HG03460 (cell line): ENCODE data around the gene ENTHD1.

Experiments used
- ATAC-seq: cut with Tn5 transposase; IDR thresholded peaks from one replicate; pipeline ENCODE4 v1.9.1; 2021; ENCODE audit not compliant: unreplicated experiment

ENTHD1 gene, protein sequence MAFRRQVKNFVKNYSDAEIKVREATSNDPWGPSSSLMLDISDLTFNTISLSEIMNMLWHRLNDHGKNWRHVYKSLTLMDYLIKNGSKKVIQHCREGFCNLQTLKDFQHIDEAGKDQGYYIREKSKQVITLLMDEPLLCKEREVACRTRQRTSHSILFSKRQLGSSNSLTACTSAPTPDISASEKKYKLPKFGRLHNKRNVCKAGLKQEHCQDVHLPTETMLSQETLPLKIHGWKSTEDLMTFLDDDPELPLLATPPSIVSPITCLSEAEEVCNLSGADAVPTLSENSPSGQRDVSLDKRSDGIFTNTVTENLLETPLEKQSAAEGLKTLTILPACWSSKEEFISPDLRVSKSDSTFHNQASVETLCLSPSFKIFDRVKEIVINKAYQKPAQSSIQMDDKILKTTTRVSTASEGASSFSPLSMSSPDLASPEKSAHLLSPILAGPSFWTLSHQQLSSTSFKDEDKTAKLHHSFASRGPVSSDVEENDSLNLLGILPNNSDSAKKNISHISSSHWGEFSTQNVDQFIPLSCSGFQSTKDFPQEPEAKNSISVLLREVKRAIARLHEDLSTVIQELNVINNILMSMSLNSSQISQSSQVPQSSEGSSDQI

DNA sequence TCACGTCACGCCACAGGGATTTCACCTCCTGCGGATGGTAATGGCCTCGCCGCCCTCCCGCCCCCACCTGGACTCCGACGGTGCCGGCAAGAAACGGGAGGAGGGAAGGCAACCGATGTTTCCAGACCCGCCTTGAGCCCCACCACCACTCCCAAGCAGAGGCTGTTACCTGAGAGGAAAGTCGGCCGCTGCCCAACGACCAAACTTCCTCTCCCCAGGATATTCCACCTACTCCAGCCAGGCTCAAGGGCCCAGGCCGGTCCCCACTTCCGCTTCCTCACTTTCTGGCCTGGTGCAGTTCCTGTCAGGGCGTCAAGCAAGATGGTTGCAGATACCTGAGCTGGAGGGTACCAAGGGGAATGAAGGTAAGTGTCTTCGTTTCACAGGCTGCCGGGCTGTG is at the start of gene ENTHD1:
TSS of gene ENTHD1 (minus strand) at position 235 of the 400 bp plus-strand sequence. CDS start 6,012 bp downstream, outside the sequence.
- ATAC-seq: no peak

DNA sequence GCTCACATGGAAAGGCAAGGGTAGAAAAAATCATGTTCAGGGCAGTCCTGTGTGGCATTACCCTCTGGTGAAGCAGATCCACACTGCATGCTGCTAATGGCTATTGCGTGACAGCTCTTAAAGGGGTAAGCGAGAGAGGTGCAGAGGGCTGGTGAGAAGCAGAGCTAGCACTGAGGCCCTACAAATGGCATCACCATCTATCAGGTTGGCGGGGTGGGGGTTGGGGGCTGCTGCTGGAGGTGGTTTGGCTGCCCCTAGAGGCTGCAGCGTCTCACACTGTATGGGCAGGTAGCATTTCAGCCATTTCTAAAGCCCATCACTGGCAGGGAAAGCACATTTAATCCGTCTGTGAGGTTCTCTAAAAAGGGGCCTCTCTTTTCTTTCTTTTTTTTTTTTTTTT is 49.8 kb upstream of the ENTHD1 start:
- no peak for ATAC-seq

DNA sequence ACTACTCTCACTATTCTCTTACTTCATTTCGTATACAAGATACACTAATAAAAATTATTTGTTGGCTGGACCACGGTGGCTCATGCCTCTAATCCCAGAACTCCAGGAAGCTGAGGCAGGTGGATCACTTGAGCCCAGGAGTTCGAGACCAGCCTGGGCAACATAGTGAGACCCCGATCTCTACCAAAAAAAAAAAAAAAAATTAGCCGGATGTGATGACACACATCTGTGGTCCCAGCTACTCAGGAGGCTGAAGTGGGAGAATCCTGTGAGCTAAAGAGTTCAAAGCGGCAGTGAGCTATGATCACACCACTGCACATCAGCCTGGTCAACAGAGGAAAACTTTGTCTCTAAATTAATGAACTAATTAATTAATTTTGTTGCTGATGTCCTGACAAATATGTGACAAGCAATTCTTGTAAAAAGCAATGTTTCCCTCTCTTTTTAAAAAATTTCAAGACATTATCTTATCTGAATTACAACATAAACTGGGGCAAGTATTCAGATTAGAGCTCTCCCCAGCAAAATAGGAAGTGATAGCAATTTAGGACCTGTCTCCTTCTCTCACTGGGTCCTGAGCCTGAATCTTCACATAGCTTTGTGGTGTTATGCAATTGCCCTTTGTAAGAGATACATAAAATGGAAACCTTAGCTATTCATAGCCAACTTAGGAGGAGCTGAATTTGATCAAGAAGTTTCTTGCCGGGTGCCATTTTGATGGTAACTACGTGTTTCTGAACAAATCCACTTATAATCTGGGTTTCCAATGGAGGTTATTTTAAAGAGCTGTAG is 49.1 kb upstream of the ENTHD1 start:
- no peak for ATAC-seq

DNA sequence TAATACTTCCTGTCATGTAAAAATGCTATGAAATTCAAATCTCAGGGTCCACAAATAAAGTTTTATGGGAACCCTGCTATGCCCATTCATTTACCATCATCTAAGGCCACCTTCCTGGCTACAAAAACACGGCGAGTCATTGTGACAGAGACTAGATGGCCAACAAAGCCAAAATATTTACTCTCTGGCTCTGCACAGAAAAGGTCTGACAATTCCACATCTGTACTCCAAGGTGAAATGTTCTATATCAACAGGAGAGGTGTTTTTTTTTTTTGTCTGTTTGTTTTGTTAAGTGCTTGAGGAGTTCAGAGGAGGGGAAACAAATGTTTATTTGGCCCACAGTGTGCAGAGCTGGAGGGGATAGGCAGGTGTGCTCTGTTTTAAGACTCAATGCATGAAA is 48.0 kb upstream of the ENTHD1 start:
- no peak for ATAC-seq

- no peak for ATAC-seq
Measured at GRCh38 chr22:39940757-39941305, 47.3 kb upstream of the ENTHD1 start.

GRCh38 chr22:39939830-39940229 is 46.3 kb upstream of the ENTHD1 start:
- no peak for ATAC-seq

DNA sequence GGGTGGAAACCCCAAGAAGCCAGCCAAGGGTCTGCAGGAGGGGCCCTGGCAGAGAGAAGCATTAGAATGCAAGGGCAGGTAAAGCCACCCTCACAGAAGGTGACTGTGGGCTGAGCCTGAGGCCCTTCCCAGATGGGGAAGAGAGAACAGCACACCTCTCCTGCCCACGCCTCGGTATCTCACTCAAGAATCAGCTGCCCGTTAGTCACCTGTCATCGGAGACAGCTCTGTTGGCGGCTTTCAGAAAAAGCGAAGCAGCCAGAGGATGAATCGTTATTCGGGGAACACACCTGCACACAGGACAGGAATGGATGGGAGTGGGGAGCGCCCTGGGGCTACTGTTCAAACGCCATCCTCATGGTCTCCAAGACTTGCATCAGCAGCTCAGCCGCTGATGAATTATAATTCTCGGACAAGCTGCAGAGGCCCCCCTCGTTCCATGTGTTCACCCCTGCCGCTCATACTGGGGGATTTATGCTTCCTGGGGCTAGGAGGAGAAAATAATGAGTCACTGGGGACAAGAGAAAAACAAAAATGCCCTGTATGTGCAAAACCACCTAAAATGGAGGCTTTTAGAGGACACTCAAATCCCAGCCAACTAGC is 45.0 kb upstream of the ENTHD1 start:
- no peak for ATAC-seq

DNA sequence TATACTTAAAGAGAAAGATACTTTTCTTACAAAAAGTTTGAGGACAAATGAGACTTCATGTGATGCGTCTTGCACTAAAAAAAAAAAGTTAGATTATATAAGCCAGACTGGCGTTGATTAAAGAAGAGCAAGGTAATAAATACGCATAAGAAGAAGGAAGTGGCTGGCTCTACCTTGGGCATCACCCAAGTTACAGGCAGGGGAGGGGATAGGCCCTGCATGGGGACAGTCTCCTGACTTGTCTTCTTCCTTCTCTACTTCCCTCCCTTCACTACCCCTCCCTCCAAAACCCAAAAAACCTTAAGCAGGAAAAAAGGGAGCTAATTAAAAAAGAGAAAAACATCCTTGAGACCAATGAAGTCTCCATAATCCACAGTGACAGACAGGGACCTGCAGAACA is 44.3 kb upstream of the ENTHD1 start:
- no peak for ATAC-seq

DNA sequence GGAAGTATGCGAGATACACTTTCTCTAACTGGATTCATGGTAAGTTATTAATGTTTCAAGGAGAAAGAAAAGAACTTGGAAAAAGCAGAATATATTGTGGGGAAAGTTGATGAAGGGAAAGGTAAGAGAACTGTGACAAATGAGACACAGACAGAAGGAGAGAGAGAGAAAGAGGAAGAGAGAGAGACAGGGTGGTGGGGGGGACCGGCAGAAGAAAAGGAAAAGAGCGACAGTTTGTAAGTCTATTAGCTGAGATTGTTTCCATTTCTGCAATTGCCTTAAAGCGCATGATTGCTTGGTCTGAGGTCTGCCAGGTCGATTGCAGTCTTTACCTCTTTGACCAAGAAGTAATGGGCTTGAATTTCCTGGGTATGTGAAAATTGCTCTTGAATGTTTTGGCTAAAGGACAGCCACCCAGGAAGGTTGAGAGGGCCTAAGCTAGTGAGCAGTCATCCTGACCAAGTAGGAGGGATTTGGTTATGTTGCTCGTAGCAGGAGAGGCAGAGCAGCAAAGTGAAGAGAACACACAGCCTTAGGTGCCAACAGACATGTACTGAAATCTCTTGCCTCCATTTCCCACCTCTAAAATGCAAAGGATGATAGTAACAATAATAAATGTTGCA is 43.1 kb upstream of the ENTHD1 start:
- no peak for ATAC-seq

- ATAC-seq: no peak
Measured at GRCh38 chr22:39935612-39936011, 42.1 kb upstream of the ENTHD1 start.

GRCh38 chr22:39935116-39935515 is 41.6 kb upstream of the ENTHD1 start:
- ATAC-seq: no peak

DNA sequence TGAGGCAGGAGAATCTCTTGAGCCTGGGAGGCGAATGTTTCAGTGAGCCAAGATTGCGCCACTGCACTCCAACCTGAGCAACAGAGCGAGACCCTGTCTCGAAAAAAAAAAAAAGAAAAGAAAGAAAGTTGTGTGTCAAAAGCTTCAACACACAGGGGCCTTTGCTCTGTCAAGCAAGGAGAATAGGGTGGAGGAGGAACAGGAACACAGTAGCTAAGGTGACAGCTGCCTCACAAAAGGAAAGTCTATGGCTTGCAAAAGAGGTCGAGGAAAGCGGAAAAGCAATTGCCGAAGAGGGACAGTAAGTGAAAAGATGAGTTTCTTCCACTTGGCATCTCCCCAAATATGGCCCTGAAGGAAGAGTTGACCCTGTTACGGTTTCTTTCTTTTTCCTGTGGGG is 40.2 kb upstream of the ENTHD1 start:
- ATAC-seq: no peak

DNA sequence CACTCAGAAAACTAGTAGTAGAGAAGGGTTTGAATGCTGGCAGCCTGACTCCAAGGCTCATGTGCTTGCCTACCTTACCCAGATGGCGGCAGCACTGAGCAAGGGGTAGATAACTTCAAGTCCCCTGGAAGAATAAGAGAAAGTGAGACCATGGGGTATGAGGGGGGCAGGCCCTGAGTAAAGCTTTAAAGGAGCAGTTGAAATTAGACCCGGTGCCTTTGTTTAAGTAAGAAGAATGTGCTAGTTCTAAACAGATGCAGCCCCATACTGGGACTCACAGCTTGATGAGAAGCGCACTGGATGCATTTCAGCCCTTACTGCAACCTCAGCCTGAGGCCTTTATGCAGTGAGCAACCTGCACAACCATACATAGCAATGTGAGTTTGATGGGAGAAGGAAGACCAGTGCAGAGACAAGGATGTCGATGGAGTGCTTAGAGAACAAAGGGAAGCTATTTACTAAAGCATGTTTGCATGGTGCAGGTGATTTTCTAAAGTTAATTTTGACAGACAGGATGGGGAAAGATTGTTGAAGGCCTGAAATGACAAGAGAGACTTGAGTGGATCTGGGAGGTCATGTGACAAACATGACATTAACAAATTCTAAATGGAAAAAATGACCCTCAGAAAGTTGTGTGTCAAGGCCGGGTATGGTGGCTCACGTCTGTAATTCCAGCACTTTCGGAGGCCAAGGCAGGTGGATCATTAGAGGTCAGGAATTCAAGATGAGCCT is 39.5 kb upstream of the ENTHD1 start:
- ATAC-seq: no peak

GRCh38 chr22:39932166-39932565 is 38.6 kb upstream of the ENTHD1 start:
- ATAC-seq: no peak

- ATAC-seq: no peak
Measured at GRCh38 chr22:39931251-39931650, 37.7 kb upstream of the ENTHD1 start.

- ATAC-seq: no peak
Measured at GRCh38 chr22:39928536-39929520, 35.3 kb upstream of the ENTHD1 start.

- ATAC-seq: no peak
Measured at GRCh38 chr22:39927544-39927943, 34.0 kb upstream of the ENTHD1 start.

GRCh38 chr22:39926753-39927152 is 33.2 kb upstream of the ENTHD1 start:
- no peak for ATAC-seq
